K562 (cell line): Measurements from ENCODE around the gene GAPDHS. TPM values are rescaled to one million over a fixed set of nuclear protein-coding genes. Genes with fewer than 3 reads are reported as not detected.

ENCODE experiments used
- ATAC-seq: fragments of 200-7000 bp; cut with Tn5 transposase; 3 replicates; pipeline ENCODE4 v1.9.1; 2020; ENCODE audit warnings: moderate library complexity
- BruUV-seq: library from RNA; stranded (reverse); fragments of 400-500 nt; replicated peaks from 2 replicates; lab custom pipeline; 2021; lab: Mats Ljungman, UMichigan
- CTCF ChIA-PET: fragments of 300-600 bp; formaldehyde crosslinking; extraction: SDS; loops from one replicate; lab custom pipeline; 2021; ENCODE audit warnings: low intra/inter-chr PET ratio; lab: Yijun Ruan, JAX
- POLR2A ChIA-PET: fragments of 300-600, 350-650 bp; sonication (Branson Sonifier 250); formaldehyde crosslinking; extraction: SDS; loops from one replicate; lab custom pipeline; 2021; ENCODE audit warnings: antibody characterized with exemption, inconsistent platforms; lab: Yijun Ruan, JAX
- DNase-seq, 4 experiments: peaks; one replicate each; pipeline versions ENCODE4 v3.0.0 to v3.0.0-alpha.2; 2011 to 2018; ENCODE audit warnings: low spot score in 3 of 4, mixed read lengths in 3 of 4; ENCODE audit errors: extremely low read depth in 1 of 4
- FAIRE-seq: peaks from 2 replicates; lab custom pipeline; 2011; peaks lifted over from hg19 to GRCh38; lab: Jason Lieb, UNC
- H2AFZ ChIP-seq: 2 replicates; pipeline ENCODE4 v1.6.0; 2011; ENCODE audit warnings: low read depth, low read length, control low read depth, inconsistent platforms
- H3K27ac ChIP-seq: fragments of 200-600 bp; 3 replicates; pipeline ENCODE4 v1.8.0; 2011; ENCODE audit warnings: low read depth, mild to moderate bottlenecking, control low read depth, inconsistent platforms, low read length, moderate library complexity, mixed read lengths; ENCODE audit errors: extremely low read depth
- H3K27me3 ChIP-seq, 2 experiments: fragments of 300-600 bp in 1 of 2; 2 replicates in 1 of 2; 3 replicates in 1 of 2; pipeline versions ENCODE4 v1.6.0 to v1.8.0; 2011; ENCODE audit warnings: inconsistent platforms in 2 of 2, low read length in 2 of 2, mild to moderate bottlenecking in 1 of 2, mixed read lengths in 1 of 2, moderate library complexity in 1 of 2; ENCODE audit not compliant: control insufficient read depth in 2 of 2, insufficient read depth in 2 of 2
- H3K36me3 ChIP-seq: fragments of 300-600 bp; 3 replicates; pipeline ENCODE4 v1.8.0; 2011; ENCODE audit warnings: mild to moderate bottlenecking, low read length, inconsistent platforms; ENCODE audit not compliant: control insufficient read depth, insufficient read depth
- H3K4me1 ChIP-seq, 2 experiments: fragments of 200-600 bp in 1 of 2; replicated peaks in 1 of 2; 2 replicates in 1 of 2; 3 replicates in 1 of 2; pipeline versions ENCODE4 v1.5.1 to v1.8.0; 2011; ENCODE audit warnings: inconsistent platforms in 2 of 2, low read length in 2 of 2, mild to moderate bottlenecking in 1 of 2, mixed read lengths in 1 of 2, moderate library complexity in 1 of 2; ENCODE audit not compliant: control insufficient read depth in 2 of 2, insufficient read depth in 2 of 2
- H3K4me2 ChIP-seq: 2 replicates; pipeline ENCODE4 v1.6.1; 2011; ENCODE audit warnings: low read length, control low read depth, inconsistent platforms, mixed read lengths; ENCODE audit not compliant: insufficient read depth
- H3K4me3 ChIP-seq: fragments of 200-600 bp; sonication (generic), shearing (Covaris generic); 2 replicates; pipeline ENCODE4 v1.5.1; 2016; ENCODE audit warnings: control low read depth, inconsistent platforms
- H3K79me2 ChIP-seq: fragments of 200-600 bp; 3 replicates; pipeline ENCODE4 v1.8.0; 2011; ENCODE audit warnings: low read length, inconsistent platforms; ENCODE audit not compliant: control insufficient read depth, insufficient read depth
- H3K9ac ChIP-seq, 2 experiments: 2 replicates each; pipeline versions ENCODE4 v1.6.0 to v1.6.1; 2011; ENCODE audit warnings: low read depth in 2 of 2, low read length in 2 of 2, control low read depth in 1 of 2, inconsistent platforms in 1 of 2, mild to moderate bottlenecking in 1 of 2, mixed read lengths in 1 of 2; ENCODE audit not compliant: insufficient read depth in 1 of 2
- H3K9me1 ChIP-seq: one replicate; pipeline ENCODE4 v1.6.0; 2011; ENCODE audit warnings: inconsistent platforms, mild to moderate bottlenecking, low read length, moderate library complexity; ENCODE audit not compliant: control insufficient read depth, insufficient read depth
- H3K9me3 ChIP-seq: replicated peaks from 2 replicates; pipeline ENCODE4 v1.5.1; 2011; ENCODE audit warnings: low read depth, low read length, inconsistent platforms; ENCODE audit not compliant: control insufficient read depth, insufficient read depth
- H4K20me1 ChIP-seq: replicated peaks from 2 replicates; pipeline ENCODE4 v1.6.1; 2011; ENCODE audit warnings: low read length, inconsistent platforms, mixed read lengths; ENCODE audit not compliant: control insufficient read depth, insufficient read depth
- COPS2 ChIP-seq: fragments of 450-650 bp; conservative IDR thresholded peaks from 2 replicates; pipeline ENCODE4 v1.6.1; 2016; ENCODE audit warnings: mild to moderate bottlenecking, moderate library complexity
- ESRRB ChIP-seq: fragments of 250-450 bp; sonication (Bioruptor Pico); IDR thresholded peaks from 2 replicates; pipeline ENCODE4 v1.5.0; 2020; ENCODE audit warnings: mild to moderate bottlenecking, moderate library complexity, borderline replicate concordance
- FOXK1 ChIP-seq: sonication (generic); formaldehyde crosslinking; IDR thresholded peaks from 2 replicates; pipeline ENCODE4 v1.8.0; 2022; ENCODE audit warnings: missing genetic modification reagents, mild to moderate bottlenecking, borderline replicate concordance
- HNRNPUL1 ChIP-seq: fragments of 200-400 bp; formaldehyde crosslinking; IDR thresholded peaks from 2 replicates; pipeline ENCODE4 v1.6.1; 2017; ENCODE audit warnings: low read length
- MAZ ChIP-seq, 2 experiments: fragments of 450-650 bp in 1 of 2; sonication (generic) in 1 of 2; formaldehyde crosslinking; IDR thresholded peaks in 1 of 2; conservative IDR thresholded peaks in 1 of 2; 2 replicates each; pipeline versions ENCODE4 v1.4.0 to v1.5.0; 2020; ENCODE audit warnings: mild to moderate bottlenecking in 1 of 2, missing genetic modification reagents in 1 of 2
- MEF2A ChIP-seq: IDR thresholded peaks from 2 replicates; pipeline ENCODE4 v1.6.1; 2011; ENCODE audit warnings: low read depth, mild to moderate bottlenecking, low read length, moderate library complexity; ENCODE audit not compliant: control insufficient read depth
- NR4A1 ChIP-seq, 2 experiments: fragments of 250-450 bp in 1 of 2; fragments of 450-650 bp in 1 of 2; sonication (Bioruptor Pico) in 1 of 2; IDR thresholded peaks; 2 replicates each; pipeline versions ENCODE4 v1.4.0 to v1.6.1; 2016 to 2020; ENCODE audit warnings: mild to moderate bottlenecking in 2 of 2, missing compliant biosample characterization in 1 of 2, missing genetic modification characterization in 1 of 2, moderate library complexity in 1 of 2
- NUFIP1 ChIP-seq: fragments of 450-650 bp; IDR thresholded peaks from 2 replicates; pipeline ENCODE4 v1.6.1; 2018; ENCODE audit not compliant: partially characterized antibody
- TAL1 ChIP-seq: fragments of 450-650 bp; IDR thresholded peaks from 2 replicates; pipeline ENCODE4 v1.6.1; 2016; ENCODE audit warnings: mild to moderate bottlenecking
- ZNF766 ChIP-seq: fragments of 200-800 bp; sonication (Bioruptor generic); conservative IDR thresholded peaks from 2 replicates; pipeline ENCODE4 v1.6.1; 2016; ENCODE audit warnings: missing genetic modification characterization, missing compliant biosample characterization
- WGBS: fragments of 100-300 bp; shearing (Covaris generic); methylation state at CpG from one replicate; pipeline ENCODE4 v1.1.6; 2016; ENCODE audit warnings: low coverage, mixed read lengths; ENCODE audit not compliant: insufficient coverage; ENCODE audit errors: missing lambda C conversion rate; 5-methylcytosine and 5-hydroxymethylcytosine counted together
- in situ Hi-C: fragments of 300-500 bp; cut with MboI; formaldehyde crosslinking; loops from 4 replicates; pipeline ENCODE4 v1.15.0; 2018; ENCODE audit warnings: inconsistent platforms, mixed read lengths
- intact Hi-C: fragments of 100-400 bp; cut with micrococcal nuclease; formaldehyde crosslinking; loops from 2 replicates; pipeline ENCODE4 v1.14.2; 2022
- polyA plus RNA-seq, 8 experiments: library from polyadenylated mRNA; depleted of rRNA in 4 of 8; stranded (reverse) in 5 of 8; unstranded in 3 of 8; fragments of >200 nt; fragmentation: Nextera tagmentation in 2 of 8; fragmentation: Illumina TruSeq in 1 of 8; extraction: Ambion mirVana in 2 of 8; extraction: Trizol in 1 of 8; gene quantifications; 2 replicates each; pipeline versions ENCODE4 v1.2.1 to v1.2.3, GENCODE V29; 2011 to 2014; ENCODE audit warnings: inconsistent platforms in 1 of 8, missing spikeins in 1 of 8
- total RNA-seq, 7 experiments: library from RNA; depleted of rRNA in 6 of 7; stranded (reverse); fragments of >200 nt in 6 of 7; fragmentation: Illumina TruSeq in 2 of 7; extraction: Trizol in 2 of 7; gene quantifications; 2 replicates each; pipeline versions ENCODE4 v1.2.1 to v1.2.3, GENCODE V29; 2011 to 2021; ENCODE audit warnings: low replicate concordance in 1 of 7
- TF ChIP-seq, protein P1 (sequence below): sonication (generic); formaldehyde crosslinking; IDR thresholded peaks from 2 replicates; pipeline ENCODE4 v1.8.0; 2022; ENCODE audit warnings: mild to moderate bottlenecking, missing genetic modification reagents

The GAPDHS gene
- total and polyA plus RNA-seq, 9 of the 15 experiments (the other 6 are each of a cell fraction or from before 2014, with no cell fraction given): 0.08 to 0.12 TPM; not detected in 7

DNA sequence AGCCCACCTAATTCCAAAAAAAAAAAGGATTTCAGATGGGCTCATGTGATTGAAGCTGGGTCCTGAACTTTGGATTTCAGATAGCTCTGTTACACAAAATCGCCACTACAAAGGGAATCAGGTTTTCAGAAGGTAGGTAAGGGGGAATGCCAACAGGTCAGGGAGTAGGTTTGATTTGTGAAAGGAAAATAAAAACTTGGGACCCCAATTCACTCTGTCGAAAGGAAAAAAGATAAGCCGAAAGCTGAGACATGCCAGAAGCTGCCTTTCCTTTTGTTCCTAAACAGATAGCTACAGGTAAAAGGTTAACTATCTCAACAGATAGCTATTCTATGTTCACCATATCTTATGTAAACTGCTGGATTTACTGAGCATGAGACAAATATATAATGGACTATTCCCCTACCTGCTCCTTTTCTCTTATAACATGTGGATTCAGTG, 47.0 kb upstream of the GAPDHS start:
- no peak overlapping the region for H3K9ac ChIP-seq
- no peak for TF ChIP-seq NR4A1 (CRISPR knock-in tag; IDR thresholded peaks at IDR 0.05)
- TF ChIP-seq NR4A1 (tag; IDR thresholded peaks at IDR 0.05): no peak
- no peak for TF ChIP-seq HNRNPUL1
- no peak for TF ChIP-seq NUFIP1
- TF ChIP-seq, protein P1, sequence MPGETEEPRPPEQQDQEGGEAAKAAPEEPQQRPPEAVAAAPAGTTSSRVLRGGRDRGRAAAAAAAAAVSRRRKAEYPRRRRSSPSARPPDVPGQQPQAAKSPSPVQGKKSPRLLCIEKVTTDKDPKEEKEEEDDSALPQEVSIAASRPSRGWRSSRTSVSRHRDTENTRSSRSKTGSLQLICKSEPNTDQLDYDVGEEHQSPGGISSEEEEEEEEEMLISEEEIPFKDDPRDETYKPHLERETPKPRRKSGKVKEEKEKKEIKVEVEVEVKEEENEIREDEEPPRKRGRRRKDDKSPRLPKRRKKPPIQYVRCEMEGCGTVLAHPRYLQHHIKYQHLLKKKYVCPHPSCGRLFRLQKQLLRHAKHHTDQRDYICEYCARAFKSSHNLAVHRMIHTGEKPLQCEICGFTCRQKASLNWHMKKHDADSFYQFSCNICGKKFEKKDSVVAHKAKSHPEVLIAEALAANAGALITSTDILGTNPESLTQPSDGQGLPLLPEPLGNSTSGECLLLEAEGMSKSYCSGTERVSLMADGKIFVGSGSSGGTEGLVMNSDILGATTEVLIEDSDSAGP: no peak
- no peak for TF ChIP-seq TAL1
- TF ChIP-seq FOXK1: no peak
- no peak for TF ChIP-seq MEF2A
- TF ChIP-seq MAZ (CRISPR knock-in tag; conservative IDR thresholded peaks at IDR 0.05 in 1 of 2, IDR thresholded peaks at IDR 0.05 in 1 of 2): no peak
- TF ChIP-seq ESRRB (CRISPR knock-in tag): no peak
- TF ChIP-seq ZNF766 (CRISPR knock-in tag): no peak
- TF ChIP-seq COPS2: no peak
- intact Hi-C loops: no loop called here
- H3K4me2 ChIP-seq: no peak overlapping the region
- H3K79me2 ChIP-seq: no peaks in the 10 kb centered on the region
- no peak for ATAC-seq
- no peak for FAIRE-seq
- DNase-seq: no peak
- no peak overlapping the region for H3K27ac ChIP-seq
- peaks cover 41 to 50% of the 10 kb centered on the region in 2 experiments; a peak in 4 of 5 replicates for H3K27me3 ChIP-seq
- H3K36me3 ChIP-seq: no peaks in the 10 kb centered on the region
- H3K4me1 ChIP-seq: no peaks in the 10 kb centered on the region
- H2AFZ ChIP-seq: no peak overlapping the region
- BruUV-seq: no TSS peak
- in situ Hi-C loops: no loop called here
- ChIA-PET CTCF (no interaction called here), POLR2A (interaction anchor here (0.6 to 2.4 kb wide), 6 partner anchors 8 to 518 kb away, joined by 3 to 7 read pairs (median 3); no protein-coding TSS in a partner anchor)
- peaks cover 2% of the 10 kb centered on the region; the same call in 1 of the 2 replicates for H4K20me1 ChIP-seq
- no peak overlapping the region for H3K4me3 ChIP-seq
- 3% methylated on average over 3 of the region's 3 CpGs for WGBS
- H3K9me1 ChIP-seq: no peaks in the 10 kb centered on the region
- no peaks in the 10 kb centered on the region for H3K9me3 ChIP-seq
